GM19324 (cell line): ENCODE data around the gene DGCR2.

Source experiments
- ATAC-seq: cut with Tn5 transposase; IDR thresholded peaks from one replicate; pipeline ENCODE4 v1.9.1; 2021; ENCODE audit warnings: mild to moderate bottlenecking, moderate library complexity; ENCODE audit not compliant: unreplicated experiment, low FRiP score

The DGCR2 gene

GRCh38 chr22:19111140-19111539 lies 11.1 kb downstream of the DGCR2 start:
- no peak for ATAC-seq

GRCh38 chr22:19110646-19111045 lies 11.6 kb downstream of the DGCR2 start:
- no peak for ATAC-seq

GRCh38 chr22:19110064-19110458 lies 12.2 kb downstream of the DGCR2 start:
- no peak for ATAC-seq

- peak; percentile 61 for ATAC-seq
These were observed 12.8 kb downstream of the DGCR2 start for GRCh38 chr22:19109198-19110063.

GRCh38 chr22:19108807-19109197 lies 13.4 kb downstream of the DGCR2 start:
- ATAC-seq = no peak

- ATAC-seq = no peak
These were observed 14.5 kb downstream of the DGCR2 start for GRCh38 chr22:19107730-19108074.

GRCh38 chr22:19106886-19107729 lies 15.1 kb downstream of the DGCR2 start:
- no peak for ATAC-seq

- ATAC-seq = no peak
These were observed 16.1 kb downstream of the DGCR2 start for GRCh38 chr22:19105867-19106802.

- no peak for ATAC-seq
These were observed 16.8 kb downstream of the DGCR2 start for GRCh38 chr22:19105456-19105855.

GRCh38 chr22:19103880-19104821 lies 18.1 kb downstream of the DGCR2 start:
- no peak for ATAC-seq

GRCh38 chr22:19098157-19098556 lies 24.1 kb downstream of the DGCR2 start:
- no peak for ATAC-seq

GRCh38 chr22:19097518-19097917 lies 24.7 kb downstream of the DGCR2 start:
- ATAC-seq = no peak

- ATAC-seq = no peak
These were observed 25.7 kb downstream of the DGCR2 start for GRCh38 chr22:19096555-19096954.

- no peak for ATAC-seq
These were observed 27.7 kb downstream of the DGCR2 start for GRCh38 chr22:19094393-19094997.

GRCh38 chr22:19092725-19093124 lies 29.5 kb downstream of the DGCR2 start:
- no peak for ATAC-seq

GRCh38 chr22:19090586-19091127 lies 31.6 kb downstream of the DGCR2 start:
- no peak for ATAC-seq

GRCh38 chr22:19090183-19090582 lies 32.0 kb downstream of the DGCR2 start:
- no peak for ATAC-seq

- no peak for ATAC-seq
These were observed 33.2 kb downstream of the DGCR2 start for GRCh38 chr22:19088866-19089595.
